ENCODE results near the gene LRRC59.

Gene LRRC59

DNA sequence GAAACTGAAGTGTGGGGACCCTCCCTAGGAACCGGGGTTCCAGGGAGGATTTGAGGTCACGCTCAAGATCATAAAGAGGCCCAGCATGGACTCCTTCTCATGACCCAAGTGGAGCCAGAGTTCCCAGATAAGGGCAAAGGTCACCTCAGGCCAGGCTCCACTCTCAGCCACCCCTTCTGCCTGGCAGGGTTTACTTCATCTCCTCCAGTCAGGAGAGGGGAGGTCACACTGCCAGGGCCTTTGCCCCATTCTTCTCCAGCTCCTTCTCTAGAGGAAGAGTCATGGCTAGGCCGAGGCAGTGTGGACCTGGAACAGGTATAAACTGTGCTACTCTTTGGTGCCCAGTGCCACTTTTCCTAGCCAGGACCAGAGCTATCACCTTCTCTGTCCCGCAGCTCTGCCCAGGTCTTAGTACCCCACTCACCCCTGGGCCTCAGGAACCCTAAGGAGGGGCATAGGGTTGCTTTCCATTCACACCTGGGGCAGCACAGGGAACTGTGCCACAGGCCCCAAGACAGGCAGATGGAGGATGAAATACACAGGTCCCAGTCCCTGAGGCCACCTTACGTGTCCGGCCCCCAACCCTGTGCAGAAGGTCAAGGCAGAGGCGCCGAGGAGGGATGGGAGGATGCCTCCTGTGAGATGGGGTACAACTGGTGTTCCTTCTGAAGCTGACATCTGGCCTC lies 27.8 kb upstream of the LRRC59 start:
- Histone ChIP-seq H3K4me3 (ENCODE audit: low read length) (peak overlapping the region; percentile 66), H3K9ac (ENCODE audit: low read length) (peak overlapping the region; percentile 48; the same call in 1 of the 2 replicates), H3K9me2 (replicated peaks; ENCODE audit: insufficient read depth, low read length) (no peaks in the 10 kb centered on the region), H3K27ac (ENCODE audit: low read length) (no peak overlapping the region), H3F3A (ENCODE audit: insufficient read depth, low read length) (peaks cover 13% of the 10 kb centered on the region), H3K9me3 (replicated peaks; ENCODE audit: insufficient read depth, low read length) (no peaks in the 10 kb centered on the region), H3K79me2 (ENCODE audit: low read length) (0 out of 2 replicates have a peak, but pooled peaks cover 10% of the 10 kb centered on the region), H3K27me3 (replicated peaks; ENCODE audit: insufficient read depth, low read length) (no peaks in the 10 kb centered on the region), H2AFZ (ENCODE audit: low read length) (peak overlapping the region; percentile 93), H3K4me2 (ENCODE audit: low read depth, low read length) (peak overlapping the region; percentile 90), H3K4me1 (ENCODE audit: low read length) (peaks cover 17% of the 10 kb centered on the region), H4K20me1 (ENCODE audit: insufficient read depth, low read length) (no peaks in the 10 kb centered on the region), H3K36me3 (replicated peaks; ENCODE audit: insufficient read depth, low read length) (no peaks in the 10 kb centered on the region)
- no peak for DNase-seq
- TF ChIP-seq, protein P1, sequence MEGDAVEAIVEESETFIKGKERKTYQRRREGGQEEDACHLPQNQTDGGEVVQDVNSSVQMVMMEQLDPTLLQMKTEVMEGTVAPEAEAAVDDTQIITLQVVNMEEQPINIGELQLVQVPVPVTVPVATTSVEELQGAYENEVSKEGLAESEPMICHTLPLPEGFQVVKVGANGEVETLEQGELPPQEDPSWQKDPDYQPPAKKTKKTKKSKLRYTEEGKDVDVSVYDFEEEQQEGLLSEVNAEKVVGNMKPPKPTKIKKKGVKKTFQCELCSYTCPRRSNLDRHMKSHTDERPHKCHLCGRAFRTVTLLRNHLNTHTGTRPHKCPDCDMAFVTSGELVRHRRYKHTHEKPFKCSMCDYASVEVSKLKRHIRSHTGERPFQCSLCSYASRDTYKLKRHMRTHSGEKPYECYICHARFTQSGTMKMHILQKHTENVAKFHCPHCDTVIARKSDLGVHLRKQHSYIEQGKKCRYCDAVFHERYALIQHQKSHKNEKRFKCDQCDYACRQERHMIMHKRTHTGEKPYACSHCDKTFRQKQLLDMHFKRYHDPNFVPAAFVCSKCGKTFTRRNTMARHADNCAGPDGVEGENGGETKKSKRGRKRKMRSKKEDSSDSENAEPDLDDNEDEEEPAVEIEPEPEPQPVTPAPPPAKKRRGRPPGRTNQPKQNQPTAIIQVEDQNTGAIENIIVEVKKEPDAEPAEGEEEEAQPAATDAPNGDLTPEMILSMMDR (IDR thresholded peaks at IDR 0.05; ENCODE audit: low read length): no peak
- TF ChIP-seq EZH2phosphoT487 (IDR thresholded peaks at IDR 0.05; ENCODE audit: low read length): no peak
- no peak for TF ChIP-seq EZH2 (optimal IDR thresholded peaks at IDR 0.05; ENCODE audit: low read depth, low read length)

DNA sequence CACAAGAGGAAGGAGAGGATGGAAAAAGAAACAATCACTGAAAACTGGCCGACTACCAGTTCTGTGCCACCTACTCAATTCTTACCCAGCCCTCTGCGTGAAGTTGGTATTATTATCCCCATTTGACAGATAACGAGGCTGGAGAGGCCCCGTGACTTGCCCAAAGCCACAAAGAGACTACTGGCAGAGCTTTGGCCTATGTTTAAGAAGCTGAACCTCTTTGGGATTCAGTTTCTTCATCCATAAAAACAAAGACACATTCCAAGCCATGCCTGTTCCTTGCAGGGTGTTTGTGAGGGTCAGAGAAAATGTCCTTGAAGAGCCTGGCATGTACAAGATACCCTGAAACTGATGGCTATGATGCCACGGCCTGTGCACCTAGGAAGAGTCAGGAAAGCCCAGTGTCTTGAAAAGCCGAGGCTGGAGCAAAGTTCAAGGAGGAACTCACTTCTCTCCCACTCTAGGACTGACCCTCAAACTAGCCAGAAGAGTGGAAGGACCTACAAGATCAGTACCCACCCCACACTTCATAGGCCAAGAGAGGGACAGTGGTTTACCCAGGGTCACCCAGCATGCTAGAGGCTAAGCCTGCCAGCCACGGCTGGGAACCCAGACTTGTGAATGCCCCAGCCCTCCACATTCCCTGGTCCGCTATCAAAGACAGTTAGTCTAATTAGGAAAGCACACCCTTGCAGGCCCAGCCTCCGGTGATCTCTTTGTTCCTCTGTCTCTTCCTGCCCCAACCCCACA lies 27.1 kb upstream of the LRRC59 start:
- H3K9me2 ChIP-seq (replicated peaks; ENCODE audit: insufficient read depth, low read length): no peaks in the 10 kb centered on the region
- H3K4me2 ChIP-seq (ENCODE audit: low read depth, low read length): no peak overlapping the region
- no peak overlapping the region for H3K4me3 ChIP-seq (ENCODE audit: low read length)
- H3K9me3 ChIP-seq (replicated peaks; ENCODE audit: insufficient read depth, low read length): no peaks in the 10 kb centered on the region
- no peak overlapping the region for H2AFZ ChIP-seq (ENCODE audit: low read length)
- no peak overlapping the region for H3K9ac ChIP-seq (ENCODE audit: low read length)
- no peaks in the 10 kb centered on the region for H4K20me1 ChIP-seq (ENCODE audit: insufficient read depth, low read length)
- no peaks in the 10 kb centered on the region for H3K27me3 ChIP-seq (replicated peaks; ENCODE audit: insufficient read depth, low read length)
- no peak for DNase-seq
- H3K4me1 ChIP-seq (ENCODE audit: low read length): peaks cover 17% of the 10 kb centered on the region
- TF ChIP-seq, protein P1 (IDR thresholded peaks at IDR 0.05; ENCODE audit: low read length): no peak
- no peak for TF ChIP-seq EZH2 (optimal IDR thresholded peaks at IDR 0.05; ENCODE audit: low read depth, low read length)
- no peak for TF ChIP-seq EZH2phosphoT487 (IDR thresholded peaks at IDR 0.05; ENCODE audit: low read length)
- H3K36me3 ChIP-seq (replicated peaks; ENCODE audit: insufficient read depth, low read length): no peaks in the 10 kb centered on the region
- peaks cover 13% of the 10 kb centered on the region for H3F3A ChIP-seq (ENCODE audit: insufficient read depth, low read length)
- 0 out of 2 replicates have a peak, but pooled peaks cover 10% of the 10 kb centered on the region for H3K79me2 ChIP-seq (ENCODE audit: low read length)
- no peak overlapping the region for H3K27ac ChIP-seq (ENCODE audit: low read length)

DNA sequence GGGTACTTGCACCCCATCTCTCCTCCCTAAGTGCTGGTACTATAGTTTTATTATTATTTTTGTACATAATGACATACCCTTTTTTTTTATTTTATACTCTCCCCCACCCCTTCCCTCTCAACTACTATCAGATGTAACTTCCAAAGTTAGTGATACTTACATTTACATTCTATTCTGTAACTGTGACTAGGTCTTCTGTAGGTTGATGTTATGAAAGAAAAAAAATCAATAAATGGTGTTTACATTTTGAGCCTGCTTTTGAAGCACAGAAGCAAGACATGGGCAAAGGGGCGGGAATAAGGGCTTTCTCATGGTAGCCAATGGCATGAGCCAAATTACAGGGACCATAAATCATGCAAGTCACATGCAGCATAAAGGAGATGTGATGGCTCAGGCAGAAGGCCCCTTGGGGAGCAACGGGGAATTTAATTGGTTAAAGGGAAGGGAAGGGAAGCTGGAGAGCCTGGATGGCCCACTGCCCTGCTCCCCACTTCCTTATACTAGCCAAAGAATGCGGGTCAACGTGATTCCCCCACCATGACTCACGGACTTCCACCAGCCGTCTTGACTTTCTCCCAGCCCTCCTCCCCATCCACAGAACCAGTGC lies 26.3 kb upstream of the LRRC59 start:
- no peaks in the 10 kb centered on the region for H3K9me3 ChIP-seq (replicated peaks; ENCODE audit: insufficient read depth, low read length)
- no peak overlapping the region for H3K27ac ChIP-seq (ENCODE audit: low read length)
- H3K4me2 ChIP-seq (ENCODE audit: low read depth, low read length): no peak overlapping the region
- TF ChIP-seq EZH2phosphoT487 (IDR thresholded peaks at IDR 0.05; ENCODE audit: low read length): no peak
- TF ChIP-seq EZH2 (optimal IDR thresholded peaks at IDR 0.05; ENCODE audit: low read depth, low read length): no peak
- TF ChIP-seq, protein P1 (IDR thresholded peaks at IDR 0.05; ENCODE audit: low read length): no peak
- H3K4me1 ChIP-seq (ENCODE audit: low read length): peaks cover 17% of the 10 kb centered on the region
- no peaks in the 10 kb centered on the region for H4K20me1 ChIP-seq (ENCODE audit: insufficient read depth, low read length)
- peaks cover 13% of the 10 kb centered on the region for H3F3A ChIP-seq (ENCODE audit: insufficient read depth, low read length)
- no peak overlapping the region for H2AFZ ChIP-seq (ENCODE audit: low read length)
- no peak overlapping the region for H3K4me3 ChIP-seq (ENCODE audit: low read length)
- H3K9me2 ChIP-seq (replicated peaks; ENCODE audit: insufficient read depth, low read length): no peaks in the 10 kb centered on the region
- no peaks in the 10 kb centered on the region for H3K27me3 ChIP-seq (replicated peaks; ENCODE audit: insufficient read depth, low read length)
- no peaks in the 10 kb centered on the region for H3K36me3 ChIP-seq (replicated peaks; ENCODE audit: insufficient read depth, low read length)
- H3K9ac ChIP-seq (ENCODE audit: low read length): no peak overlapping the region
- DNase-seq: no peak
- 0 out of 2 replicates have a peak, but pooled peaks cover 5% of the 10 kb centered on the region for H3K79me2 ChIP-seq (ENCODE audit: low read length)
